BLaER1 treated with 17β-estradiol and CSF1 and Interleukin-3, amounts not matched to agents 10 nM and 100 nM (cell line): Measurements from ENCODE around the gene GAL3ST2.

ENCODE experiments used
- H3K27ac ChIP-seq, 11 experiments: shearing (Covaris generic); formaldehyde crosslinking; 2 replicates each; pipeline ENCODE4 v1.8.1; 2022
- H3K27me3 ChIP-seq, 11 experiments: shearing (Covaris generic); formaldehyde crosslinking; 2 replicates each; pipeline ENCODE4 v1.8.1; 2022
- H3K36me3 ChIP-seq, 11 experiments: shearing (Covaris generic); formaldehyde crosslinking; 2 replicates each; pipeline ENCODE4 v1.8.1; 2022
- H3K4me1 ChIP-seq, 10 experiments: shearing (Covaris generic); formaldehyde crosslinking; 2 replicates each; pipeline ENCODE4 v1.8.1; 2022
- H3K4me2 ChIP-seq, 11 experiments: shearing (Covaris generic); formaldehyde crosslinking; 2 replicates each; pipeline ENCODE4 v1.8.1; 2022
- H3K4me3 ChIP-seq, 10 experiments: shearing (Covaris generic); formaldehyde crosslinking; 2 replicates each; pipeline ENCODE4 v1.8.1; 2022
- H3K9ac ChIP-seq, 11 experiments: shearing (Covaris generic); formaldehyde crosslinking; 2 replicates each; pipeline ENCODE4 v1.8.1; 2022
- H3K9me3 ChIP-seq, 11 experiments: shearing (Covaris generic); formaldehyde crosslinking; replicated peaks in 1 of 11; 2 replicates each; pipeline ENCODE4 v1.8.1; 2022
- H4K20me1 ChIP-seq, 11 experiments: shearing (Covaris generic); formaldehyde crosslinking; 2 replicates each; pipeline ENCODE4 v1.8.1; 2022
- Cebpa-rat ChIP-seq, 11 experiments: shearing (Covaris generic); IDR thresholded peaks; 2 replicates each; pipeline ENCODE4 v1.8.1; 2022

Gene GAL3ST2

GRCh38 chr2:241764275-241765241 is 12.1 kb upstream of the GAL3ST2 start:
- H3K36me3 ChIP-seq = peaks cover 8 to 20% (median 15%) of the 10 kb centered on the region in 11 experiments; a peak in 19 of 22 replicates
- H3K4me2 ChIP-seq = peak overlapping the region; percentile 67 to 85 (median 82)
- no peaks in the 10 kb centered on the region for H4K20me1 ChIP-seq
- H3K27me3 ChIP-seq = no peaks in the 10 kb centered on the region
- TF ChIP-seq Cebpa-rat (IDR thresholded peaks at IDR 0.05) = no peak
- peaks cover 4 to 8% (median 5%) of the 10 kb centered on the region in 11 experiments; a peak in 16 of 22 replicates for H3K9me3 ChIP-seq
- H3K9ac ChIP-seq = peak overlapping the region; percentile 31 to 76 (median 63); a peak in 21 of 22 replicates
- no peak overlapping the region; a peak in 1 of 20 replicates for H3K4me3 ChIP-seq
- peaks cover 32 to 72% (median 56%) of the 10 kb centered on the region in 10 experiments for H3K4me1 ChIP-seq
- peak overlapping the region; percentile 9 to 88 (median 79); a peak in 21 of 22 replicates for H3K27ac ChIP-seq

GRCh38 chr2:241767464-241768250 is 9.0 kb upstream of the GAL3ST2 start:
- no peak for TF ChIP-seq Cebpa-rat (IDR thresholded peaks at IDR 0.05)
- peak overlapping the region in 6 of 11 experiments; percentile 7 to 91 (median 38); a peak in 7 of 22 replicates for H3K27ac ChIP-seq
- H3K4me3 ChIP-seq = no peak overlapping the region
- peak overlapping the region in 2 of 11 experiments; percentile 15 to 17; a peak in 2 of 22 replicates for H3K9ac ChIP-seq
- H3K4me1 ChIP-seq = peaks cover 55 to 77% (median 68%) of the 10 kb centered on the region in 10 experiments
- peaks cover 0 to 6% (median 0%) of the 10 kb centered on the region in 11 experiments; a peak in 3 of 22 replicates for H3K36me3 ChIP-seq
- no peaks in the 10 kb centered on the region for H4K20me1 ChIP-seq
- no peaks in the 10 kb centered on the region for H3K9me3 ChIP-seq
- peaks cover 0 to 2% (median 0%) of the 10 kb centered on the region in 11 experiments; a peak in 2 of 22 replicates for H3K27me3 ChIP-seq
- peak overlapping the region in 3 of 11 experiments; percentile 4 to 35 (median 18); a peak in 2 of 22 replicates for H3K4me2 ChIP-seq

- Histone ChIP-seq H3K4me3 (no peak overlapping the region), H3K27ac (peak overlapping the region in 7 of 11 experiments; percentile 16 to 91 (median 40); a peak in 9 of 22 replicates), H3K36me3 (peaks cover 0 to 6% (median 0%) of the 10 kb centered on the region in 11 experiments; a peak in 3 of 22 replicates), H3K4me2 (peak overlapping the region in 3 of 11 experiments; percentile 18 to 46 (median 35); a peak in 6 of 22 replicates), H3K27me3 (peaks cover 0 to 8% (median 0%) of the 10 kb centered on the region in 11 experiments; a peak in 2 of 22 replicates), H4K20me1 (no peaks in the 10 kb centered on the region), H3K9me3 (no peaks in the 10 kb centered on the region), H3K4me1 (peaks cover 54 to 77% (median 68%) of the 10 kb centered on the region in 10 experiments), H3K9ac (peak overlapping the region in 3 of 11 experiments; percentile 15 to 29 (median 26); a peak in 2 of 22 replicates)
- TF ChIP-seq Cebpa-rat (IDR thresholded peaks at IDR 0.05) = no peak
Measured at GRCh38 chr2:241768251-241768711, 8.3 kb upstream of the GAL3ST2 start.

- TF ChIP-seq Cebpa-rat (IDR thresholded peaks at IDR 0.05) = no peak
- peaks cover 0 to 11% (median 0%) of the 10 kb centered on the region in 11 experiments; a peak in 2 of 22 replicates for H3K27me3 ChIP-seq
- H3K27ac ChIP-seq = peak overlapping the region in 7 of 11 experiments; percentile 16 to 91 (median 38); a peak in 10 of 22 replicates
- peaks cover 0 to 6% (median 0%) of the 10 kb centered on the region in 11 experiments; a peak in 3 of 22 replicates for H3K36me3 ChIP-seq
- H3K4me1 ChIP-seq = peaks cover 54 to 77% (median 68%) of the 10 kb centered on the region in 10 experiments
- H3K9me3 ChIP-seq = no peaks in the 10 kb centered on the region
- no peaks in the 10 kb centered on the region for H4K20me1 ChIP-seq
- H3K4me3 ChIP-seq = no peak overlapping the region
- H3K4me2 ChIP-seq = peak overlapping the region in 2 of 11 experiments; percentile 18 to 46; a peak in 7 of 22 replicates
- H3K9ac ChIP-seq = peak overlapping the region in 2 of 11 experiments; percentile 26 to 29; a peak in 1 of 22 replicates
Measured at GRCh38 chr2:241768850-241769249, 7.8 kb upstream of the GAL3ST2 start.

- Histone ChIP-seq H3K4me2 (peak overlapping the region; percentile 70 to 94 (median 88)), H3K36me3 (peaks cover 0 to 6% (median 0%) of the 10 kb centered on the region in 11 experiments; a peak in 3 of 22 replicates), H3K4me1 (peaks cover 51 to 77% (median 68%) of the 10 kb centered on the region in 10 experiments), H3K9ac (peak overlapping the region in 8 of 11 experiments; percentile 66 to 80 (median 72); a peak in 13 of 22 replicates), H3K27me3 (peaks cover 0 to 11% (median 0%) of the 10 kb centered on the region in 11 experiments; a peak in 2 of 22 replicates), H3K4me3 (no peak overlapping the region), H4K20me1 (no peaks in the 10 kb centered on the region), H3K9me3 (no peaks in the 10 kb centered on the region), H3K27ac (peak overlapping the region in 8 of 11 experiments; percentile 84 to 91 (median 86); a peak in 18 of 22 replicates)
- no peak for TF ChIP-seq Cebpa-rat (IDR thresholded peaks at IDR 0.05)
Measured at GRCh38 chr2:241769819-241770184, 6.8 kb upstream of the GAL3ST2 start.

GRCh38 chr2:241770185-241770935 is 6.3 kb upstream of the GAL3ST2 start:
- peaks cover 0 to 11% (median 0%) of the 10 kb centered on the region in 11 experiments; a peak in 2 of 22 replicates for H3K27me3 ChIP-seq
- TF ChIP-seq Cebpa-rat (IDR thresholded peaks at IDR 0.05) = no peak
- H4K20me1 ChIP-seq = no peaks in the 10 kb centered on the region
- no peaks in the 10 kb centered on the region for H3K9me3 ChIP-seq
- peak overlapping the region in 9 of 11 experiments; percentile 58 to 91 (median 86); a peak in 19 of 22 replicates for H3K27ac ChIP-seq
- H3K4me1 ChIP-seq = peaks cover 49 to 79% (median 70%) of the 10 kb centered on the region in 10 experiments
- peaks cover 0 to 6% (median 0%) of the 10 kb centered on the region in 11 experiments; a peak in 3 of 22 replicates for H3K36me3 ChIP-seq
- H3K9ac ChIP-seq = peak overlapping the region in 10 of 11 experiments; percentile 41 to 80 (median 68); a peak in 16 of 22 replicates
- peak overlapping the region in 1 of 10 experiments; percentile 34; a peak in 1 of 20 replicates for H3K4me3 ChIP-seq
- peak overlapping the region; percentile 70 to 94 (median 88) for H3K4me2 ChIP-seq

GRCh38 chr2:241770936-241771285 is 5.7 kb upstream of the GAL3ST2 start:
- TF ChIP-seq Cebpa-rat (IDR thresholded peaks at IDR 0.05) = no peak
- peaks cover 55 to 84% (median 73%) of the 10 kb centered on the region in 10 experiments for H3K4me1 ChIP-seq
- H3K9ac ChIP-seq = peak overlapping the region in 10 of 11 experiments; percentile 41 to 80 (median 68); a peak in 17 of 22 replicates
- H3K27me3 ChIP-seq = peaks cover 0 to 11% (median 0%) of the 10 kb centered on the region in 11 experiments; a peak in 2 of 22 replicates
- H3K27ac ChIP-seq = peak overlapping the region in 10 of 11 experiments; percentile 49 to 91 (median 86); a peak in 19 of 22 replicates
- peak overlapping the region in 1 of 10 experiments; percentile 34; a peak in 1 of 20 replicates for H3K4me3 ChIP-seq
- no peaks in the 10 kb centered on the region for H4K20me1 ChIP-seq
- no peaks in the 10 kb centered on the region for H3K9me3 ChIP-seq
- peak overlapping the region; percentile 70 to 94 (median 88) for H3K4me2 ChIP-seq
- peaks cover 0 to 6% (median 0%) of the 10 kb centered on the region in 11 experiments; a peak in 3 of 22 replicates for H3K36me3 ChIP-seq
